IMR-90 (cell line): ENCODE data around the gene DUOX1. TPM values are rescaled to one million over a fixed set of nuclear protein-coding genes. Genes with fewer than 3 reads are reported as not detected.

Experiments
- ATAC-seq: fragments of 200-7000 bp; cut with Tn5 transposase; 2 replicates; pipeline ENCODE4 v1.9.1; 2020; ENCODE audit warnings: low read depth, mild to moderate bottlenecking, moderate library complexity
- BruUV-seq: library from RNA; stranded (reverse); fragments of 400-500 nt; replicated peaks from 2 replicates; lab custom pipeline; 2021; lab: Mats Ljungman, UMichigan
- CTCF ChIA-PET: fragments of 300-600 bp; formaldehyde crosslinking; extraction: SDS; loops from one replicate; lab custom pipeline; 2021; ENCODE audit warnings: antibody characterized with exemption; lab: Yijun Ruan, JAX
- POLR2A ChIA-PET: fragments of 300-600 bp; sonication (Branson Sonifier 250); formaldehyde crosslinking; loops from one replicate; lab custom pipeline; 2022; ENCODE audit warnings: antibody characterized with exemption; ENCODE audit not compliant: unreplicated experiment; lab: Charles Lee
- DNase-seq: peaks from one replicate; pipeline ENCODE4 v3.0.0; 2013
- H2AFZ ChIP-seq: replicated peaks from 2 replicates; pipeline ENCODE3; 2013; ENCODE audit warnings: low read length, mild to moderate bottlenecking; ENCODE audit not compliant: poor library complexity
- H2AK5ac ChIP-seq: 2 replicates; pipeline ENCODE4 v1.6.1; 2013; ENCODE audit warnings: low read depth, low read length, inconsistent platforms
- H2AK9ac ChIP-seq: replicated peaks from 2 replicates; pipeline ENCODE3; 2013; ENCODE audit warnings: mild to moderate bottlenecking, low read depth, low read length, moderate library complexity; ENCODE audit not compliant: poor library complexity
- H2BK120ac ChIP-seq: 2 replicates; pipeline ENCODE4 v1.6.1; 2013; ENCODE audit warnings: low read depth, low read length, inconsistent platforms
- H2BK15ac ChIP-seq: 3 replicates; pipeline ENCODE4 v1.6.1; 2013; ENCODE audit warnings: low read depth, low read length, inconsistent platforms
- H2BK20ac ChIP-seq: 2 replicates; pipeline ENCODE4 v1.6.1; 2013; ENCODE audit warnings: low read depth, mild to moderate bottlenecking, inconsistent platforms, low read length, moderate library complexity
- H2BK5ac ChIP-seq: 2 replicates; pipeline ENCODE4 v1.6.1; 2013; ENCODE audit warnings: mild to moderate bottlenecking, low read depth, low read length, inconsistent platforms; ENCODE audit not compliant: poor library complexity, severe bottlenecking
- H3K14ac ChIP-seq: replicated peaks from 2 replicates; pipeline ENCODE4 v1.6.1; 2013; ENCODE audit warnings: low read depth, low read length, inconsistent platforms
- H3K18ac ChIP-seq: 2 replicates; pipeline ENCODE4 v1.6.1; 2013; ENCODE audit warnings: low read depth, low read length, control low read depth
- H3K23ac ChIP-seq: 2 replicates; pipeline ENCODE4 v1.6.1; 2013; ENCODE audit warnings: low read depth, low read length, inconsistent platforms
- H3K27ac ChIP-seq: 2 replicates; pipeline ENCODE4 v1.5.1; 2013; ENCODE audit warnings: mild to moderate bottlenecking, control low read depth, low read length; ENCODE audit not compliant: insufficient read depth
- H3K27me3 ChIP-seq: 2 replicates; pipeline ENCODE4 v1.6.1; 2013; ENCODE audit warnings: low read length; ENCODE audit not compliant: control insufficient read depth, insufficient read depth
- H3K36me3 ChIP-seq: 2 replicates; pipeline ENCODE4 v1.6.1; 2013; ENCODE audit warnings: low read length, mixed read lengths; ENCODE audit not compliant: control insufficient read depth, insufficient read depth
- H3K4ac ChIP-seq: 2 replicates; pipeline ENCODE4 v1.6.1; 2013; ENCODE audit warnings: low read depth, low read length, inconsistent platforms
- H3K4me1 ChIP-seq: 2 replicates; pipeline ENCODE4 v1.6.1; 2013; ENCODE audit warnings: low read length, mixed read lengths; ENCODE audit not compliant: control insufficient read depth, insufficient read depth
- H3K4me2 ChIP-seq: 2 replicates; pipeline ENCODE4 v1.6.1; 2013; ENCODE audit warnings: low read depth, mild to moderate bottlenecking, control low read depth, low read length, moderate library complexity
- H3K4me3 ChIP-seq: 2 replicates; pipeline ENCODE4 v1.5.1; 2013; ENCODE audit warnings: low read depth, mild to moderate bottlenecking, control low read depth, low read length, moderate library complexity; ENCODE audit not compliant: insufficient read depth
- H3K56ac ChIP-seq: 2 replicates; pipeline ENCODE4 v1.6.1; 2013; ENCODE audit warnings: low read length, inconsistent platforms; ENCODE audit not compliant: insufficient read depth; ENCODE audit errors: extremely low read depth
- H3K79me1 ChIP-seq, 2 experiments: 2 replicates each; pipeline ENCODE4 v1.6.1; 2013; ENCODE audit warnings: low read length in 2 of 2, inconsistent platforms in 1 of 2, low read depth in 1 of 2
- H3K9ac ChIP-seq: 2 replicates; pipeline ENCODE4 v1.6.1; 2013; ENCODE audit warnings: low read depth, low read length, control low read depth
- H3K9me1 ChIP-seq: 2 replicates; pipeline ENCODE4 v1.6.1; 2013; ENCODE audit warnings: low read length, inconsistent platforms; ENCODE audit not compliant: insufficient read depth
- H3K9me3 ChIP-seq: 2 replicates; pipeline ENCODE4 v1.6.1; 2013; ENCODE audit warnings: low read length; ENCODE audit not compliant: control insufficient read depth, insufficient read depth
- H4K20me1 ChIP-seq: 2 replicates; pipeline ENCODE4 v1.6.1; 2013; ENCODE audit warnings: low read length, inconsistent platforms; ENCODE audit not compliant: insufficient read depth
- H4K5ac ChIP-seq: 2 replicates; pipeline ENCODE4 v1.6.1; 2013; ENCODE audit warnings: mild to moderate bottlenecking, low read depth, low read length, control low read depth
- H4K8ac ChIP-seq, 2 experiments: 2 replicates each; pipeline ENCODE4 v1.6.1; 2013; ENCODE audit warnings: low read depth in 2 of 2, low read length in 2 of 2, control low read depth in 1 of 2, inconsistent platforms in 1 of 2
- H4K91ac ChIP-seq: 2 replicates; pipeline ENCODE4 v1.6.1; 2013; ENCODE audit warnings: low read depth, low read length, inconsistent platforms; ENCODE audit not compliant: insufficient read depth
- FOS ChIP-seq: fragments of 150-350 bp; IDR thresholded peaks from 2 replicates; pipeline ENCODE4 v1.6.1; 2016; ENCODE audit warnings: low read depth, low read length
- MAFK ChIP-seq: IDR thresholded peaks from 2 replicates; pipeline ENCODE4 v1.6.1; 2012; ENCODE audit warnings: low read depth, low read length, improper control_type of control experiment
- MXI1 ChIP-seq: IDR thresholded peaks from 2 replicates; pipeline ENCODE4 v1.6.1; 2012; ENCODE audit warnings: low read depth, mild to moderate bottlenecking, low read length, moderate library complexity, borderline replicate concordance
- RFX5 ChIP-seq: IDR thresholded peaks from 2 replicates; pipeline ENCODE4 v1.8.0; 2012; ENCODE audit warnings: low read depth, mild to moderate bottlenecking, low read length, moderate library complexity
- WGBS, 2 experiments: methylation state at CpG; one replicate each; pipeline versions ENCODE4 v1.1.5 to v1.1.7; 2013; ENCODE audit warnings: missing lambda C conversion rate in 2 of 2; ENCODE audit not compliant: insufficient read length in 1 of 2; ENCODE audit errors: extremely low coverage in 2 of 2; 5-methylcytosine and 5-hydroxymethylcytosine counted together
- dilution Hi-C: fragments of 300-500 bp; cut with HindIII; formaldehyde crosslinking; loops from one replicate; pipeline ENCODE4 v1.14.3; 2018; ENCODE audit warnings: low sequenced_read_pairs; ENCODE audit not compliant: unreplicated experiment
- in situ Hi-C: fragments of 300-500 bp; cut with MboI; formaldehyde crosslinking; loops from 3 replicates; pipeline ENCODE4 v1.14.3; 2019; ENCODE audit warnings: low sequenced_read_pairs, inconsistent platforms, mixed read lengths
- intact Hi-C: fragments of 100-400 bp; cut with micrococcal nuclease; formaldehyde crosslinking; loops from 2 replicates; pipeline ENCODE4 v1.10.0; 2022
- polyA plus RNA-seq, 3 experiments: library from polyadenylated mRNA; depleted of rRNA; stranded (reverse); fragments of >200 nt; gene quantifications; 2 replicates each; pipeline ENCODE4 v1.2.3, GENCODE V29; 2012; ENCODE audit warnings: low replicate concordance in 1 of 3
- total RNA-seq: library from RNA; depleted of rRNA; stranded (reverse); fragments of >200 nt; gene quantifications from 2 replicates; pipeline ENCODE4 v1.2.3, GENCODE V29; 2012

Gene DUOX1
- total and polyA plus RNA-seq, 2 of the 4 experiments (the other 2 are of a cell fraction) = not detected

- no peak overlapping the region for H4K8ac ChIP-seq
- ChIA-PET CTCF (interaction anchor here (1.1 kb wide), 1 partner anchor 18 kb away, joined by 4 read pairs; no protein-coding TSS in a partner anchor), POLR2A (no interaction called here)
- H3K4me1 ChIP-seq = no peaks in the 10 kb centered on the region
- ATAC-seq (no peak), DNase-seq (no peak)
- no peak overlapping the region for H3K18ac ChIP-seq
- no peak overlapping the region for H4K5ac ChIP-seq
- peaks cover 2% of the 10 kb centered on the region for H3K36me3 ChIP-seq
- 91% methylated on average over 5 of the region's 7 CpGs; no CpG with 5 or more reads in 1 of the 2 experiments for WGBS, 2 experiments
- dilution Hi-C loops = no loop called here
- H4K91ac ChIP-seq = no peak overlapping the region
- no peak overlapping the region for H3K4me2 ChIP-seq
- no peak overlapping the region for H3K14ac ChIP-seq
- in situ Hi-C loops = loop anchor here (25.0 kb wide), 1 partner anchor 432 kb away; no protein-coding TSS in a partner anchor
- H3K56ac ChIP-seq = no peak overlapping the region
- TF ChIP-seq MXI1 = no peak
- no peak for TF ChIP-seq FOS
- no peak for TF ChIP-seq RFX5
- no peak for TF ChIP-seq MAFK
- H2BK5ac ChIP-seq = no peak overlapping the region
- no peak overlapping the region; the same call in 2 of the 3 replicates for H2BK15ac ChIP-seq
- no peaks in the 10 kb centered on the region for H3K79me1 ChIP-seq
- no peak overlapping the region for H2AK5ac ChIP-seq
- H3K9me1 ChIP-seq = 0 out of 2 replicates have a peak, but pooled peaks cover 4% of the 10 kb centered on the region
- no peak overlapping the region for H2BK120ac ChIP-seq
- H3K23ac ChIP-seq = no peak overlapping the region
- intact Hi-C loops = no loop called here
- no peak overlapping the region for H3K27ac ChIP-seq
- H2AK9ac ChIP-seq = no peak overlapping the region
- no peak overlapping the region for H2BK20ac ChIP-seq
- no peaks in the 10 kb centered on the region for H3K27me3 ChIP-seq
- BruUV-seq = no TSS peak
- H3K4ac ChIP-seq = no peak overlapping the region
- H4K20me1 ChIP-seq = no peaks in the 10 kb centered on the region; the same call in 1 of the 2 replicates
- no peak overlapping the region for H3K9ac ChIP-seq
- H2AFZ ChIP-seq = no peak overlapping the region
- no peaks in the 10 kb centered on the region for H3K9me3 ChIP-seq
- H3K4me3 ChIP-seq = no peak overlapping the region
These were observed 50.4 kb downstream of the DUOX1 start for GRCh38 chr15:45180201-45180600.
